HG02981 (cell line): ENCODE data around the gene GLYATL3.
A peak's percentile ranks its signal among the peaks of the same experiment; 100 is the strongest.

Experiments used
- ATAC-seq: cut with Tn5 transposase; IDR thresholded peaks from one replicate; pipeline ENCODE4 v1.9.1; 2021; ENCODE audit warnings: mild to moderate bottlenecking, moderate library complexity; ENCODE audit not compliant: unreplicated experiment

The GLYATL3 gene

DNA sequence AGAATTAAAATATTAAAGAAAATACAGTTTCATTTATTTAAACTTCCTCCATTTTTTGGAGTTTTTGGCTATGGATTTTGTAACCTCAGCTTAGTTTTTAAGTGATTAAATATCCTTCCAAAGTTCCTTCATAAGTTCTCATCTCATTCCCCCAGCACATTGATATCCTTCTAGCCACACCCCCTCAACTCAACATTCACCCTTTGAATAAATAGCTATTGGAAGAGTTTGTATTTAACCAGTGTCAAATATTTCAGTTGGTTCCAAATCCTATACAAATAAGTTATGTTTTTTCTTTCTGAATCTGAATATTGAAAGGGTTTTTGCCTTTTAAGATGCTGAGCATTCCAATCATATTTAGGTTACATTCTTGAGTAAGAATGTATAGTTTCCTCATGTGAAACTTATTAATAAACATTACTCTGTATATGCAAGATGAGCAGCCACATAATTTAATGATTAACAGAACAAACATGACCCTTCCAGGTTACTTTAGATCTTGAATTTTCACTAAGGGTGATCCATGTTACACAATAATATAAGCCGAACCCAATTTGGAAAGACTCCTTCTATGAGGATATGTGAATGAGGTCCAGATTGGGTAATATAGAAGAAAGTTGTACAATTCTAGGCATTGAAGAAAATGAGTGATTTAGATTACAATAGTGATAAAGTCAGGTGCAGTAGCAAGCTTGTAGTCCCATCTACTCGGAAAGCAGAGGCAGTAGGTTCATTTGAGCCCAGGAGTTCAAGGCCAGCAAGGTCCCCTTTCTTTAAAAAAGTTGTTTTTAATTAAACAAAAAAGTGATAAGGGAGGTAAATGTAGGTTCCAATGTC is 13.6 kb downstream of the GLYATL3 start:
- ATAC-seq, result no peak

DNA sequence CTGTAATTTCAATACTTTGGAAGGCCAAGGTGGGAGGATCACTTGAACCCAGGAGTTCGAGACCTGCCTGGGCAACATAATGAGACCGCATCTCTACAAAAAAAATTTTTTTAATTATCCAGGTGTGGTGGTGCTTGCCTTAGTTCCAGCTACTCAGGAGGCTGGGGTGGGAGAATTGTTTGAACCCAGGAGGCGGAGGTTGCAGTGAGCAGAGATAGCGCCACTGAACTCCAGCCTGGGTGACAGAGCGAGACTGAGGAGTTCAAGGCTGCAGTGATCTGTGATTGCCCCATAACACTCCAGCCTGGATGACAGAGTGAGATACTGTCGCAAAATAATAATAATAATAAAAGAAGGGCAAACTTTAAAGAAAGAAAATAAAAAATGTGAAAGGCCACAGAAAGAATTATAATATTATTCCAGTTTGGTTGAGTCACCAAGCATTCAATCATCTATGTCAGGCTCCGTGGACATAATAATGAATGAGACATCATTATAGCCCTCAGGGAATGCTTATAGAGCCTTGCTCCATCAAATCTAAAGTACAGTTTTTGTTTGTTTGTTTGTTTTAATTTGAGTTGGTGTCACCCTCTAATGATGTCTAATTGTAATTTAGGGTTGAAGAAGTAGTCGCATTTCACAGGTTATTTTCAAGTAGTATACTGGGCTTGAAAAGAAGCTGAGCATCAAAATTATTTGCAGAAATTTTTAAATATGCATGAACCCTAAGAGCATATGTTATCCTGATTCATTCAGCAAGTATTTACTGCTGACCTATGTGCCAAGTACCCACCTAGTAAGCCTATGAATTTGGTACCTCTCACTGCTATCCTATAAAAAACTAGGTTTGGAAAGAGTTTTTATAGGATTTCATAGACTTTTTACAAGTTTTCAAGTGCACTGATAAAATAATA is 15.1 kb downstream of the GLYATL3 start:
- no peak for ATAC-seq

DNA sequence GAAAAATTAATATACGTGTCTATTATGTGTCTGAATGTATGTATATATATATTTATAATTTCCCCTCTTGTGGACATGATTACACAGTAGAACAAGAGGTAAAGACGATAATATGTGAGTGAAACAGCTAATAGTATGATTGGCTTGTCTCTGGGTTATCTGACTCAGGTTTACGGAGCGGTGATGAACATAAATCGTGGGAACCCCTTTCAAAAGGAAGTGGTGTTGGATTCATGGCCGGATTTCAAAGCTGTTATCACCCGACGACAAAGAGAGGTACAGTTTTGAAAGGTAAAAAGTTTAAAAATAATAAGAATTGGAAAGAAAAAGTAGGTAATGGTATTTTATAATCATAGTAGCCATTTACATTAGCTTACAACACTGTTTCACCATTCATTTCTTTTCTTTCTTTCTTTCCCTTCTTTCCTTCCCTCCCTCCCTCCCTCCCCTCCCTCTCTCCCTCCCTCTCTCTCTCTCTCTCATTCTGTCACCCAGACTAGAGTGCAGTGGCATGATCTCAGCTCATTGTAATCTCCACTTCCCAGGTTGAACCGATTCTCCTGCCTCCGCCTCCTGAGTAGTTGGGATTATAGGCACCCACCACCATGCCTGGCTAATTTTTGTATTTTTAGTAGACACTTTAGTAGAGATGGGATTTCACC is 15.9 kb downstream of the GLYATL3 start:
- no peak for ATAC-seq

GRCh38 chr6:49516147-49516505 is 16.4 kb downstream of the GLYATL3 start:
- ATAC-seq, result no peak

GRCh38 chr6:49517919-49518318 is 18.2 kb downstream of the GLYATL3 start:
- ATAC-seq, result no peak

DNA sequence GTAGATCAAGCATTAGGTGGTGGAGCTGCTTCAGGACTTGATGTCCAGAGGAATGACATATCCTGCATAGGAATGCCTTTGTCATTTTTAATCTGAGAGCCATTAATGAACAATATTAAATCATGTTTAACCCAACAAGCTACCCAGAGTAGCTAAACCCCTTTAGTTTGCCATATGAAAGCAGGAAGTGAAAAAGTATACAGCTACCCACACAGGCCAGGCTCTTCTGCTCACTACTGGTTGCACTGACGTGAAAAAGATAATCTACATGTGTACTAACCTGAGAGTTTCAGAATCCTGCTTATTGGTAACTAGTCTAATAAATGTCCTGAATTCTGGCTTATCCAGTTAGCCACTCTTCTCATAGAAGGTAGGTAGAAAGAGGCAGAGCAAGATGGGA is 19.9 kb downstream of the GLYATL3 start:
- ATAC-seq, result peak; percentile 81

DNA sequence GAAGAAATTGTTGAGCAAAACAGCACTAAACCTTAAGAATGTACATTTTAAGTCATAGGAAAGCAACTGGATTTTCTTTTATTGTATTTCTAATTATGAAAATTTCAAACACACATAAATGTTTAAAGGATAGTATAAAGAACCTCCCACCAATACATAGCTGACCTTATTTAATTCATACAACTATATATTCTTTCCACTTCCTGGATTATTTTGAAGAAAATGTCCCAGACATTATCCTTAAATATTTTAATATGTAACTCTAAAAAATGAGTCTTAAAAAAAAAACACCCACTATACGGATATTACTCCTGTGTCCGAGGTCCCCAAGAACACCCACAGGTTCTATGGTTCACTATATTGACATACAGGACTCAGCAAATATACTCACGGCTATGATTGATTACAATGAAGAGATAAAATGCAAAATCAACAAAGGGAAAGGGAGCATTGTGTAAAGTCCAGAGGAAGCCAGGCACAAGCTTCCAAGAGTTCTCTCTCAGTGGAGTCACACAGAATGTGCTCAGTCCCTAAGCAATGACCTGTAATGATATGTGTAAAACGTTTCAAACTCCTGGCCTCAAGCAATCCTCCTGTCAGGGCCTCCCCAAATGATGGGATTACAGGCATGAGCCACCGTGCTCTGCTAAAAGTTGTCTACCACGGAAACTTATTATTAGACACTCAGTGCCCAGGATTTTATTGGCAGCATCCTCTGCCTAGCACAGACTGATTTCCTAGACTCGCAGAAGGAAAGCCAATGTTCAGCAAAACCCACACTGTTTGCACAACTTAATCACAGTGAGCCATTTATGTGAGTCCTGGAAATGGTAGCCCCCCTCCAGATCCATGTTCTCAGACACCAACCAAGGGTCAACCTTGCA is 23.2 kb downstream of the GLYATL3 start:
- no peak for ATAC-seq

DNA sequence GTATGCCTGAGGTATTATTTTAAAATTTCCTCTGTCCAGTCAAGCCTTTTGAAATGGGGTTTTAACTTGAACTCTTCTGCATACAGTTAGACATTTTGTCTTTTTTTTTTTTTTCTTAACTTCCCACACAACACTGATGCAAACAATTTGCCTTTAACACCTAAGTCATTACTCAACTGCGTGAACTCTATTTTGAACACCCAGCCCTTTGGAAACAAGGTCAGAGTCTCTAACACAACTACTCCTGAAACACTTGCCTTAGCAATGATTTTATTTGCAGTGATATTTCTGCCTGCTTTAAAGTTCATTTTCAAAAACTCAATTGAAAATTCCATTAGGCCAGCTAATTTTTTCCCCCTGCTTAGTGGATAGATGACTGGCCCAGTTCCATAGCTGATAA is 24.2 kb downstream of the GLYATL3 start:
- ATAC-seq, result no peak

- ATAC-seq, result no peak
Observed at GRCh38 chr6:49524541-49524940, 24.8 kb downstream of the GLYATL3 start.

- ATAC-seq, result no peak
Observed at GRCh38 chr6:49526598-49526997, 26.9 kb downstream of the GLYATL3 start.

- no peak for ATAC-seq
Observed at GRCh38 chr6:49527320-49527719, 27.6 kb downstream of the GLYATL3 start.

DNA sequence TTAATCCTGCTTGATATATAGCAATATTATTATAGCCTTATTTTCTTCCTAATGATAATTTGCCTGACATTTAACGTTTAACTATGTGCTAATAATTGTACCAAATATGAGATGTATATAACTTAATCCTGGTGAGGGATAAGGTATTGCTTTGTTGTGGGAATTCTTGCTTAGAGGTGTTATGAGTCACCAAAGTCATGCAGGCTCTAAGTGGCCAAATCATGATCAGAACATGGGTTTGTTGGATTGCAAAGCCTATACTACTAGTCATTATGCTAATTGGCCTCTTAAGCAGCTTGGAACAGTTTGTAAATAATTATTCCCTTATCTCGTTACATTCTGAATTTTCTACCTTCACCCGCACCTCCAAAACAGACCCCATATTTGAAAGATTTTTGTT is 28.8 kb downstream of the GLYATL3 start:
- no peak for ATAC-seq

DNA sequence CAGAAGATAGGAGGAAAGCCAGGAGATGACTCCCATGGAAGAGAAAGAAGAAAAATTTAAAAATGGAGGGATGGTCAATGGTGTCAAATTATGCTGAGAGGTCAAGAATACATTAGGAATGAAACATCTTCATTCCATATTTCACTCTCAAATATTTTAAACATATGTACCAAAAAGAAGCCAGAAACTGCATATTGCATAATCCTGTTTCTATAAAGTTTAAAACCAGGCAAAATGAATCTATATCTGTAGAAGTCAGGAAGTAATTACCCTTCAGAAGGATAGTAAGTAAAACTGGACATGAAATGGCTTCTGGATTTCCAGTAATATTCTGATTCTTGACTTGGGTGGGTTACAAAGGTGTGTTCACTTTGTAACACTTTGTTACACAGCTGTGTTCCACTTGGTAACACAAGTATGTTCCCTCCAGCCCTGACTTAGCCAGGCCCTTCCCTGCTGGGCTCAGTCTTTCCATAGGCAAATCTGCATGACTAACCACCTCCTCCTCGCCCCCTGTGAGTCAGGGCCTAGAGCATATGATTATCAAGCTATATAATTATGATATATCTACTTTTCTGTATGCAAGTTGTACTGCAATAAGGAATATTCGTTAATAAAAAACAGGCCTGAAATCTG is 30.5 kb downstream of the GLYATL3 start:
- no peak for ATAC-seq

DNA sequence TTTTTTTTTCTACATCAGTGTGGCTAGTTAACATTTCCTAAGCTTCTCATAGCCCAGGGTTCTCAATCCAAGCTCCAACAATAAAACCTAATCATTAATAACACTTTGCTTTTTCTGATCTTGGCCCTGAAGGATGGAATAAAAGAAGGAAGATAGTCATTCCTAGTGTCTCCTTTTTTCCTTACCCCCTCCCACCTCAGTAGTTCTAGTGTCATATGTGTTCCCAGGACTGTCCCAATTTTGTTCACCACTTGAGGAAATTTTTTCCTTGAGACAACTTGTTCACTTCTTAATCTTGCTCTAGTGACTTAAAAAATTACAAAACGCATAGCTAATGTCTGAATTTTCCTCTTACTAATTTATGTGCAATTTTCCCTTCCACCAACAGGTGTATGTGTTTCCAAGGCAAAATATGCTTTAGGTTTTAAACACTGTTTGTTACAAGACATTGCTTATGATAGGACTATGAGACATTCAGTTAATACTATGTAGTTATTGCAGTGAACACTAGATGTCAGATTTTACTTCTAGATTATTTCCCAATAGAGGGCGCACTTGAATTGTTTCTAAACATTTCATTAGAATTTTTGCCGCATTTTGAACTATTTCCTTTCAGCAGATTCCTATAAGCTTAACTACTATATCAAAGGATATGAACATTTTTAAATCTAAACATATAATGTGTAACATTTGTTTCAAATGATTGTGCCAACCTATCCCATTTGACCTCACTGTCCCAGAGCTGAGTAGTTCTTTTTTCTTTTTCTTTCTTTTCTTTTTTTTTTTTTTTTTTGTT is 32.2 kb downstream of the GLYATL3 start:
- peak; percentile 97 for ATAC-seq

DNA sequence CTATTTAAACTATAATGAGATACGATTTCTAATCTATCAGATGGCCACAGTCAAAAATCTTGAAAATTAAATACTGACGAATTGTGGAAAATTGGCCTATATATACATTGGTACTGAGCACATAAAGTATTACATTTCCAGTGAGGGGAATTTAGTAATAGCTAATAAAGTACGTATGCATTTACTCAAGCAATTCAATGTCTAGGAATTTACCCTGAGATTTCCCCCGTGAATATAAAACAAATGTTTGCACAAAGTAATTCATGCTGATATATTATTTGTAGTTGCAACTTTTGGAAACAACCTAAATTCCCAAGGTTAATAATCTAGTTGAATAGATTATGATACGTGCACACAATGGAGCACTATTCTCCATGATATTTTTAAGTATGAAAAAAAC is 36.1 kb downstream of the GLYATL3 start:
- ATAC-seq, result no peak

DNA sequence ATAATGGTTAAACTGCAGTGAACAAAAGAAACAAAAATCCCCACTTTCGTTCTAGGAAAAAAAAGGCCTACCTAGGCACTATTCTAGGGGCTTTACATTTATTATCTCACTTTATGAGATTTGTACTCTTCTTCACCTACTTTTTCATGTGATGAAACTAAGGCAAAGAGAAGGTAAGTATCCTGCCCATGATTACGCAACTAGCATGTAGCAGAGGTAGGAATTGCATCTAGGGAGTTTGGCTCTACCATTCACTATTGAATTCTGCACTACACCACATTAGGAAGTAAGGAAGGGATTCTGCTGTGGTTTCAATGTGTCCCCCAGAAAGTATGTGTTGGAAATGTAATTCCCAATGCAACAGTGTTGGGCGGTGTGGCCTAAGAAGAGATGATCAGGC is 39.4 kb downstream of the GLYATL3 start:
- ATAC-seq, result no peak

GRCh38 chr6:49540614-49541013 is 40.9 kb downstream of the GLYATL3 start:
- ATAC-seq, result no peak

GRCh38 chr6:49541210-49541724 is 41.5 kb downstream of the GLYATL3 start:
- no peak for ATAC-seq

GRCh38 chr6:49541936-49542335 is 42.2 kb downstream of the GLYATL3 start:
- ATAC-seq, result no peak
